Common myeloid progenitor, CD34-positive (primary cell): ENCODE results near the gene PALMD.

Experiments
- CTCF ChIA-PET: fragments of 350-600 bp; sonication (Branson Sonifier 250); formaldehyde crosslinking; loops from one replicate; lab custom pipeline; 2021; ENCODE audit warnings: antibody characterized with exemption; lab: Charles Lee
- POLR2A ChIA-PET: fragments of 350-600 bp; sonication (Branson Sonifier 250); formaldehyde crosslinking; loops from one replicate; lab custom pipeline; 2021; ENCODE audit warnings: antibody characterized with exemption; lab: Charles Lee
- DNase-seq, 3 donors: peaks; one replicate each; pipeline versions ENCODE4 v3.0.0 to v3.0.0-alpha.2; 2013
- H3K27ac ChIP-seq, 2 experiments: 1 replicate in 1 of 2; 2 replicates in 1 of 2; pipeline ENCODE4 v1.7.0; 2013; ENCODE audit warnings: inconsistent platforms in 2 of 2, low read length in 2 of 2, mild to moderate bottlenecking in 2 of 2, low read depth in 1 of 2, moderate library complexity in 1 of 2; ENCODE audit not compliant: severe bottlenecking in 2 of 2, insufficient read depth in 1 of 2, poor library complexity in 1 of 2
- H3K27me3 ChIP-seq, 5 experiments: replicated peaks in 2 of 5; 1 replicate in 3 of 5; 2 replicates in 2 of 5; pipeline versions ENCODE4 v1.6.1 to v1.7.0; 2013; ENCODE audit warnings: low read length in 4 of 5, mild to moderate bottlenecking in 2 of 5, moderate library complexity in 2 of 5, inconsistent platforms in 1 of 5; ENCODE audit not compliant: insufficient read depth in 5 of 5, control insufficient read depth in 4 of 5
- H3K36me3 ChIP-seq, 4 experiments: 1 replicate in 2 of 4; 2 replicates in 2 of 4; pipeline versions ENCODE4 v1.6.1 to v1.7.0; 2013; ENCODE audit warnings: low read length in 3 of 4, control low read depth in 1 of 4, mild to moderate bottlenecking in 1 of 4; ENCODE audit not compliant: control insufficient read depth in 4 of 4, insufficient read depth in 4 of 4
- H3K4me1 ChIP-seq, 4 experiments: 1 replicate in 3 of 4; 2 replicates in 1 of 4; pipeline versions ENCODE4 v1.6.1 to v1.7.1; 2013; ENCODE audit warnings: low read length in 3 of 4, mild to moderate bottlenecking in 3 of 4, control low read depth in 1 of 4, inconsistent platforms in 1 of 4, moderate library complexity in 1 of 4; ENCODE audit not compliant: control insufficient read depth in 4 of 4, insufficient read depth in 4 of 4; ENCODE audit errors: control extremely low read depth in 1 of 4
- H3K4me3 ChIP-seq, 7 experiments: 1 replicate in 4 of 7; 2 replicates in 3 of 7; pipeline versions ENCODE4 v1.5.1 to v1.7.0; 2013; ENCODE audit warnings: mild to moderate bottlenecking in 7 of 7, low read length in 6 of 7, moderate library complexity in 6 of 7, inconsistent platforms in 2 of 7, low read depth in 2 of 7, control low read depth in 1 of 7; ENCODE audit not compliant: insufficient read depth in 4 of 7, control insufficient read depth in 1 of 7; ENCODE audit errors: extremely low read depth in 1 of 7
- H3K9me3 ChIP-seq, 5 experiments: 1 replicate in 4 of 5; 2 replicates in 1 of 5; pipeline versions ENCODE4 v1.6.1 to v1.7.1; 2013; ENCODE audit warnings: low read length in 4 of 5, mild to moderate bottlenecking in 2 of 5, inconsistent platforms in 1 of 5, low read depth in 1 of 5, moderate library complexity in 1 of 5; ENCODE audit not compliant: control insufficient read depth in 4 of 5, insufficient read depth in 2 of 5; ENCODE audit errors: control extremely low read depth in 1 of 5
- WGBS: methylation state at CpG from one replicate; pipeline ENCODE4 v1.1.5; 2013; ENCODE audit not compliant: insufficient coverage; 5-methylcytosine and 5-hydroxymethylcytosine counted together

PALMD gene

GRCh38 chr1:99685516-99686180 lies 39.7 kb downstream of the PALMD start:
- Histone ChIP-seq H3K9me3 (no peaks in the 10 kb centered on the region), H3K4me1 (no peaks in the 10 kb centered on the region), H3K27me3 (no peaks in the 10 kb centered on the region), H3K36me3 (no peaks in the 10 kb centered on the region), H3K27ac (no peak overlapping the region), H3K4me3 (no peak overlapping the region)
- WGBS: 74% methylated on average over 4 of the region's 6 CpGs
- peak; percentile 20 to 53 (median 47) for DNase-seq
- ChIA-PET POLR2A (no interaction called here), CTCF (interaction anchor here (0.6 to 2.2 kb wide), 4 partner anchors 10 to 41 kb away, joined by 3 to 7 read pairs (median 5); no protein-coding TSS in a partner anchor)

- H3K4me3 ChIP-seq: no peak overlapping the region
- ChIA-PET POLR2A (interaction anchor here (0.6 kb wide), 1 partner anchor 739 kb away, joined by 3 read pairs; no protein-coding TSS in a partner anchor), CTCF (interaction anchor here (1.2 to 2.3 kb wide), 2 partner anchors 10 to 16 kb away, joined by 5 read pairs; no protein-coding TSS in a partner anchor)
- no peak overlapping the region for H3K27ac ChIP-seq
- no peak for DNase-seq
- H3K27me3 ChIP-seq: no peaks in the 10 kb centered on the region
- H3K9me3 ChIP-seq: no peaks in the 10 kb centered on the region
- H3K36me3 ChIP-seq: no peaks in the 10 kb centered on the region
- no peaks in the 10 kb centered on the region for H3K4me1 ChIP-seq
- 92% methylated on average over 1 of the region's 2 CpGs for WGBS
Measured at GRCh38 chr1:99691175-99691574, 45.3 kb downstream of the PALMD start.

DNA sequence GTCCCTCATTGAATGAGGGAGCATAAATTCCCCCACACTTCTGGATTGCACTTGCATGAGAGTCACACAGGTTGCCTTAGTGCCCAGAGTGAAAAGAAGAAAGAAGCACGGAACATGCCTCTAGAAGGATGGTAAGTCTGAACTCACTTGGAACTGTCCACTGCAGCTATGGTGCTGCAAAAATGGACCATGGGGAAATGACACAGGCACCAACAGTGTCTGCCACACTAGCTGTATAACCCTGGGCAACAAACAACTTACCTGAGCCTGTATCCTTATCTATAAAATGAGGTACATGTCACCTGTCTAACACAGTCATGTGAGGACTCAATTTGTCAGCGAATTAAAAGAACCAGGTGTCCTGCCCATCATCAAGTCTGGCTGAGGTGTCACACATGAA lies 50.7 kb downstream of the PALMD start:
- Histone ChIP-seq H3K27ac (no peak overlapping the region), H3K4me3 (no peak overlapping the region), H3K36me3 (no peaks in the 10 kb centered on the region), H3K9me3 (peaks cover 0 to 1% (median 0%) of the 10 kb centered on the region in 5 experiments), H3K27me3 (peaks cover 0 to 4% (median 0%) of the 10 kb centered on the region in 5 experiments), H3K4me1 (no peaks in the 10 kb centered on the region)
- 83% methylated on average over 1 of the region's 2 CpGs for WGBS
- DNase-seq: no peak
- ChIA-PET CTCF (interaction anchor here (2.0 kb wide), 1 partner anchor 11 kb away, joined by 7 read pairs; no protein-coding TSS in a partner anchor), POLR2A (no interaction called here)

- no peak for DNase-seq
- CTCF ChIA-PET: interaction anchor here (0.6 to 1.2 kb wide), 2 partner anchors 14 to 513 kb away, joined by 3 read pairs; no protein-coding TSS in a partner anchor
- Histone ChIP-seq H3K9me3 (peaks cover 0 to 1% (median 0%) of the 10 kb centered on the region in 5 experiments), H3K27me3 (peaks cover 0 to 4% (median 0%) of the 10 kb centered on the region in 5 experiments), H3K4me3 (no peak overlapping the region), H3K4me1 (no peaks in the 10 kb centered on the region), H3K27ac (no peak overlapping the region), H3K36me3 (no peaks in the 10 kb centered on the region)
- POLR2A ChIA-PET: no interaction called here
- WGBS: 83% methylated on average over 1 of the region's 1 CpG
Measured at GRCh38 chr1:99697580-99697979, 51.7 kb downstream of the PALMD start.

- Histone ChIP-seq H3K36me3 (no peaks in the 10 kb centered on the region), H3K9me3 (peaks cover 0 to 1% (median 0%) of the 10 kb centered on the region in 5 experiments), H3K4me1 (no peaks in the 10 kb centered on the region), H3K27ac (no peak overlapping the region), H3K27me3 (peaks cover 0 to 4% (median 0%) of the 10 kb centered on the region in 5 experiments), H3K4me3 (no peak overlapping the region)
- WGBS: 100% methylated on average over 1 of the region's 3 CpGs
- no peak for DNase-seq
- POLR2A ChIA-PET: no interaction called here
- CTCF ChIA-PET: no interaction called here
Measured at GRCh38 chr1:99700020-99700419, 54.1 kb downstream of the PALMD start.

GRCh38 chr1:99702221-99702620 lies 56.3 kb downstream of the PALMD start:
- ChIA-PET POLR2A (no interaction called here), CTCF (no interaction called here)
- no peaks in the 10 kb centered on the region for H3K36me3 ChIP-seq
- H3K9me3 ChIP-seq: peaks cover 0 to 1% (median 0%) of the 10 kb centered on the region in 5 experiments
- H3K4me1 ChIP-seq: no peaks in the 10 kb centered on the region
- H3K27me3 ChIP-seq: no peaks in the 10 kb centered on the region
- DNase-seq: no peak
- H3K4me3 ChIP-seq: no peak overlapping the region
- H3K27ac ChIP-seq: no peak overlapping the region

GRCh38 chr1:99704356-99704816 lies 58.5 kb downstream of the PALMD start:
- POLR2A ChIA-PET: no interaction called here
- no peak overlapping the region for H3K4me3 ChIP-seq

More at GRCh38 chr1:99704356-99704816, 58.5 kb downstream of the PALMD start:
- CTCF ChIA-PET: interaction anchor here (0.8 to 1.9 kb wide), 3 partner anchors 17 to 955 kb away, joined by 3 to 5 read pairs (median 3); no protein-coding TSS in a partner anchor
- Histone ChIP-seq H3K27ac (no peak overlapping the region), H3K36me3 (peaks cover 0 to 4% (median 0%) of the 10 kb centered on the region in 4 experiments), H3K4me1 (no peaks in the 10 kb centered on the region), H3K27me3 (no peaks in the 10 kb centered on the region), H3K9me3 (peaks cover 0 to 1% (median 0%) of the 10 kb centered on the region in 5 experiments)
- DNase-seq: no peak
- WGBS: 89% methylated on average over 15 of the region's 17 CpGs
